ENCODE data around the gene GASK1B.

DNA sequence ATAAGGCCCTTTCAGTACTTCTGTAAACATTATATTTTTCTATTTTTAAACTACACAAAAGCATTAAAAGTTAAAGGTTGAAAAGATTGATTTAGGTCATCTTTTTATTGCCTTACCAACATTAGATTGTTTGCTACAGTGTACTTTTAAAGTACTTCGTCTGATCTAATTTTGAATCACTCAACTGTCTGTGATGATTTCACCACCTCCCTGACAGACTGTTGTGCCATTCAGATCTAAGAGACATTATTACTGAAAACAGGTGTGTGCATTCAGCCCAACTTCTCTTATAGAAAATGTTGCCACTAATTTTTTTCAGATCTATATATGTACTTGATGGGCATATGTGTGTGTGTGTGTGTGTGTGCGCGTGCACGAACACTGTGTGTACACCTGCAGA is 39.3 kb downstream of the GASK1B start:
- TF ChIP-seq, protein P1, sequence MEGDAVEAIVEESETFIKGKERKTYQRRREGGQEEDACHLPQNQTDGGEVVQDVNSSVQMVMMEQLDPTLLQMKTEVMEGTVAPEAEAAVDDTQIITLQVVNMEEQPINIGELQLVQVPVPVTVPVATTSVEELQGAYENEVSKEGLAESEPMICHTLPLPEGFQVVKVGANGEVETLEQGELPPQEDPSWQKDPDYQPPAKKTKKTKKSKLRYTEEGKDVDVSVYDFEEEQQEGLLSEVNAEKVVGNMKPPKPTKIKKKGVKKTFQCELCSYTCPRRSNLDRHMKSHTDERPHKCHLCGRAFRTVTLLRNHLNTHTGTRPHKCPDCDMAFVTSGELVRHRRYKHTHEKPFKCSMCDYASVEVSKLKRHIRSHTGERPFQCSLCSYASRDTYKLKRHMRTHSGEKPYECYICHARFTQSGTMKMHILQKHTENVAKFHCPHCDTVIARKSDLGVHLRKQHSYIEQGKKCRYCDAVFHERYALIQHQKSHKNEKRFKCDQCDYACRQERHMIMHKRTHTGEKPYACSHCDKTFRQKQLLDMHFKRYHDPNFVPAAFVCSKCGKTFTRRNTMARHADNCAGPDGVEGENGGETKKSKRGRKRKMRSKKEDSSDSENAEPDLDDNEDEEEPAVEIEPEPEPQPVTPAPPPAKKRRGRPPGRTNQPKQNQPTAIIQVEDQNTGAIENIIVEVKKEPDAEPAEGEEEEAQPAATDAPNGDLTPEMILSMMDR (IDR thresholded peaks at IDR 0.05; ENCODE audit: low read depth, low read length) = no peak
- no peak for TF ChIP-seq EZH2phosphoT487 (IDR thresholded peaks at IDR 0.05; ENCODE audit: low read depth)
